Measurements from ENCODE around the gene TRIM9. TPM values are rescaled to one million over a fixed set of nuclear protein-coding genes. Genes with fewer than 3 reads are reported as not detected.
A peak's percentile ranks its signal among the peaks of the same experiment; 100 is the strongest.

The TRIM9 gene
- total RNA-seq, 1 experiment from 2014 or later = 2.6 TPM

GRCh38 chr14:51024377-51024776 lies 70.5 kb downstream of the TRIM9 start:
- intact Hi-C loops (cut with micrococcal nuclease) = no loop called here
- H3K4me3 ChIP-seq (ENCODE audit: low read length) = no peak overlapping the region
- no peaks in the 10 kb centered on the region for H3K79me2 ChIP-seq (ENCODE audit: low read length)
- H3F3A ChIP-seq (ENCODE audit: low read length, unreplicated experiment) = no peaks in the 10 kb centered on the region
- no peak overlapping the region for H3K27ac ChIP-seq (ENCODE audit: low read length)
- H3K4me1 ChIP-seq (ENCODE audit: insufficient read depth, low read length) = no peaks in the 10 kb centered on the region
- ATAC-seq = peak; percentile 58; the same call in 1 of the 2 replicates
- H3K36me3 ChIP-seq (ENCODE audit: low read depth, low read length) = no peaks in the 10 kb centered on the region
- POLR2A ChIA-PET (ENCODE audit: unreplicated experiment) = interaction anchor here (0.7 kb wide), 1 partner anchor 357 kb away, joined by 5 read pairs; no protein-coding TSS in a partner anchor
- BruUV-seq (replicated peaks) = no TSS peak
- no peaks in the 10 kb centered on the region for H3K9me3 ChIP-seq (ENCODE audit: low read length)
- CTCF ChIA-PET = no interaction called here
- no peaks in the 10 kb centered on the region for H3K27me3 ChIP-seq (ENCODE audit: low read length)
- no peak overlapping the region for H2AFZ ChIP-seq (ENCODE audit: low read length)
- H3K9me2 ChIP-seq (replicated peaks; ENCODE audit: low read length) = no peaks in the 10 kb centered on the region
- TF ChIP-seq EZH2phosphoT487 (IDR thresholded peaks at IDR 0.05; ENCODE audit: borderline replicate concordance, low read length) (no peak), EZH2 (IDR thresholded peaks at IDR 0.05; ENCODE audit: low read length, unreplicated experiment) (no peak)
- TF ChIP-seq, protein P1, sequence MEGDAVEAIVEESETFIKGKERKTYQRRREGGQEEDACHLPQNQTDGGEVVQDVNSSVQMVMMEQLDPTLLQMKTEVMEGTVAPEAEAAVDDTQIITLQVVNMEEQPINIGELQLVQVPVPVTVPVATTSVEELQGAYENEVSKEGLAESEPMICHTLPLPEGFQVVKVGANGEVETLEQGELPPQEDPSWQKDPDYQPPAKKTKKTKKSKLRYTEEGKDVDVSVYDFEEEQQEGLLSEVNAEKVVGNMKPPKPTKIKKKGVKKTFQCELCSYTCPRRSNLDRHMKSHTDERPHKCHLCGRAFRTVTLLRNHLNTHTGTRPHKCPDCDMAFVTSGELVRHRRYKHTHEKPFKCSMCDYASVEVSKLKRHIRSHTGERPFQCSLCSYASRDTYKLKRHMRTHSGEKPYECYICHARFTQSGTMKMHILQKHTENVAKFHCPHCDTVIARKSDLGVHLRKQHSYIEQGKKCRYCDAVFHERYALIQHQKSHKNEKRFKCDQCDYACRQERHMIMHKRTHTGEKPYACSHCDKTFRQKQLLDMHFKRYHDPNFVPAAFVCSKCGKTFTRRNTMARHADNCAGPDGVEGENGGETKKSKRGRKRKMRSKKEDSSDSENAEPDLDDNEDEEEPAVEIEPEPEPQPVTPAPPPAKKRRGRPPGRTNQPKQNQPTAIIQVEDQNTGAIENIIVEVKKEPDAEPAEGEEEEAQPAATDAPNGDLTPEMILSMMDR (conservative IDR thresholded peaks at IDR 0.05; ENCODE audit: low read depth, low read length) = no peak
- H3K9ac ChIP-seq (ENCODE audit: low read length) = no peak overlapping the region
- H3K4me2 ChIP-seq (ENCODE audit: low read length) = no peak overlapping the region
- H4K20me1 ChIP-seq (ENCODE audit: low read length) = no peaks in the 10 kb centered on the region
- no peak for DNase-seq

DNA sequence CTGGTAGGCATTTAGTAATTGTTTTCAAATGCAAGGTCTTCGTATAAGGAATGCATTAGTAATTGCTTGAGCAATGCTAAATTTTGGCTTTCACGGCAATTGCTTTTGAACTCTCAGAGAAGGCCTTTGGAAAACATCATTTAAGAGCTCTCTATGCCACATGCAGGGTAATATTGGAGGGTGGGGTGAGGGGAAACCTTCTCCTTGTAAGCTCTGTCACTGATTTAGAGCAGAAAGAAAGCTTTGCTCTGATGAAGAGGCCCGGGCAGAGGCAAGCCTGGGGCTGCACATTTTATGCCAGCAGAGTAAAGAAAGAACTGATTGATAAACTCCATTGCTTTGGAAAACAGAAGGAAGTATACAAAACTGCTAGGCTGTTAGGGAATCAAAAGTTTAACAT lies 70.9 kb downstream of the TRIM9 start:
- Histone ChIP-seq H3K9ac (ENCODE audit: low read length) (no peak overlapping the region), H2AFZ (ENCODE audit: low read length) (no peak overlapping the region), H3K9me2 (replicated peaks; ENCODE audit: low read length) (no peaks in the 10 kb centered on the region), H4K20me1 (ENCODE audit: low read length) (no peaks in the 10 kb centered on the region), H3F3A (ENCODE audit: low read length, unreplicated experiment) (no peaks in the 10 kb centered on the region), H3K4me2 (ENCODE audit: low read length) (no peak overlapping the region), H3K4me1 (ENCODE audit: insufficient read depth, low read length) (no peaks in the 10 kb centered on the region), H3K27ac (ENCODE audit: low read length) (no peak overlapping the region), H3K36me3 (ENCODE audit: low read depth, low read length) (no peaks in the 10 kb centered on the region), H3K79me2 (ENCODE audit: low read length) (no peaks in the 10 kb centered on the region), H3K4me3 (ENCODE audit: low read length) (no peak overlapping the region), H3K9me3 (ENCODE audit: low read length) (no peaks in the 10 kb centered on the region), H3K27me3 (ENCODE audit: low read length) (no peaks in the 10 kb centered on the region)
- no TSS peak for BruUV-seq (replicated peaks)
- intact Hi-C loops (cut with micrococcal nuclease) = no loop called here
- TF ChIP-seq, protein P1 (conservative IDR thresholded peaks at IDR 0.05; ENCODE audit: low read depth, low read length) = no peak
- TF ChIP-seq EZH2phosphoT487 (IDR thresholded peaks at IDR 0.05; ENCODE audit: borderline replicate concordance, low read length) (no peak), EZH2 (IDR thresholded peaks at IDR 0.05; ENCODE audit: low read length, unreplicated experiment) (no peak)
- no peak for ATAC-seq
- POLR2A ChIA-PET (ENCODE audit: unreplicated experiment) = interaction anchor here (0.7 kb wide), 1 partner anchor 357 kb away, joined by 5 read pairs; no protein-coding TSS in a partner anchor
- CTCF ChIA-PET = no interaction called here
- DNase-seq = no peak

- Histone ChIP-seq H3K36me3 (ENCODE audit: low read depth, low read length) (no peaks in the 10 kb centered on the region), H3K9ac (ENCODE audit: low read length) (no peak overlapping the region), H3K27me3 (ENCODE audit: low read length) (no peaks in the 10 kb centered on the region), H3F3A (ENCODE audit: low read length, unreplicated experiment) (no peaks in the 10 kb centered on the region), H2AFZ (ENCODE audit: low read length) (no peak overlapping the region), H4K20me1 (ENCODE audit: low read length) (no peaks in the 10 kb centered on the region), H3K9me2 (replicated peaks; ENCODE audit: low read length) (no peaks in the 10 kb centered on the region), H3K79me2 (ENCODE audit: low read length) (no peaks in the 10 kb centered on the region), H3K4me1 (ENCODE audit: insufficient read depth, low read length) (no peaks in the 10 kb centered on the region), H3K4me2 (ENCODE audit: low read length) (no peak overlapping the region), H3K27ac (ENCODE audit: low read length) (no peak overlapping the region), H3K9me3 (ENCODE audit: low read length) (no peaks in the 10 kb centered on the region), H3K4me3 (ENCODE audit: low read length) (no peak overlapping the region)
- TF ChIP-seq, protein P1 (conservative IDR thresholded peaks at IDR 0.05; ENCODE audit: low read depth, low read length) = no peak
- TF ChIP-seq EZH2phosphoT487 (IDR thresholded peaks at IDR 0.05; ENCODE audit: borderline replicate concordance, low read length) (no peak), EZH2 (IDR thresholded peaks at IDR 0.05; ENCODE audit: low read length, unreplicated experiment) (no peak)
- no TSS peak for BruUV-seq (replicated peaks)
- POLR2A ChIA-PET (ENCODE audit: unreplicated experiment) = no interaction called here
- no peak for ATAC-seq
- CTCF ChIA-PET = no interaction called here
- DNase-seq = no peak
- intact Hi-C loops (cut with micrococcal nuclease) = no loop called here
Measured at GRCh38 chr14:51022769-51023168, 72.1 kb downstream of the TRIM9 start.
